ENCODE measurements around the gene NAPB.

NAPB gene

DNA sequence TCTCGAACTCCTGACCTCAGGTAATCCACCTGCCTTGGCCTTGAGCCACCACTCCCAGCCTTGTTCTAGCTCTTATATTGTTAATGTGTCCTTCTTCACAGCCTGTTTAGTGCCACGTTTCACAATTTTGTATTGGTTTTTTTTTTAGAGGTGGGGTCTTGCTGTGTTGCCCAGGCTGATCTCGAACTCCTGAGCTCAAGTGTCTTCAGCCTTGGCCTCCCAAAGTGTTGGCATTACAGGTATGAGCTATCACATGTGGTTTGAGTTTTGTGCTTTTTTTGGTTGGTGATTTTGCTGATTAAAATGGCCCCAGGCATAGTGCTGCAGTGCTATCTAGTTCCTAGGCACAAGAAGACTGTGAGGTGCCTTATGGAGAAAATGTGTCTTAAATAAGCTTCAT is 12.3 kb upstream of the NAPB start:
- DNase-seq (ENCODE audit: low spot score) = no peak
- in situ Hi-C loops (cut with MboI; ENCODE audit: low pct_unique_long_range_greater_than_20kb, low sequenced_read_pairs, unreplicated experiment) = no loop called here
- no peak for TF ChIP-seq CTCF (IDR thresholded peaks at IDR 0.05; ENCODE audit: extremely low read depth, insufficient read depth, missing control alignments)

DNA sequence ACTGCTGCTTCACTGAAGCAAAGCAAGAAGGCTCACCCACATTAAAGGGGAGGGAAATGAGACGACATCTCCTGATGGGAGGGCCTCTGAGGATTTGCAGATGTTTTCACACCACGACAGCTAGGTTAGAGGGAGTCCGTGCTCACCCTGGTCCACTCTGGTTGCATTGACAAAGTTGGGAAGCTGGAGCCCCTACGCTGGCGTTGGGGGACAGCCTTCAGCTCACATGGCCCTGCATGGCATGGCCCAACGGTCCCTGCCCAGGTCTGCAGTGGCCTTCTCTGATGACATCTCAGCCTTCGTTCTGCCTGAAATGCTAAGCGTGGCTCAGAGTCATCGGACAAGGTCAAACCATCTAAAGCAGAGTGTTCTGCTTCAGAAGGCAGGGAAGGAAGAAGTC is 3.8 kb upstream of the NAPB start:
- in situ Hi-C loops (cut with MboI; ENCODE audit: low pct_unique_long_range_greater_than_20kb, low sequenced_read_pairs, unreplicated experiment) = no loop called here
- DNase-seq (ENCODE audit: low spot score) = no peak
- TF ChIP-seq CTCF (IDR thresholded peaks at IDR 0.05; ENCODE audit: extremely low read depth, insufficient read depth, missing control alignments) = no peak

DNA sequence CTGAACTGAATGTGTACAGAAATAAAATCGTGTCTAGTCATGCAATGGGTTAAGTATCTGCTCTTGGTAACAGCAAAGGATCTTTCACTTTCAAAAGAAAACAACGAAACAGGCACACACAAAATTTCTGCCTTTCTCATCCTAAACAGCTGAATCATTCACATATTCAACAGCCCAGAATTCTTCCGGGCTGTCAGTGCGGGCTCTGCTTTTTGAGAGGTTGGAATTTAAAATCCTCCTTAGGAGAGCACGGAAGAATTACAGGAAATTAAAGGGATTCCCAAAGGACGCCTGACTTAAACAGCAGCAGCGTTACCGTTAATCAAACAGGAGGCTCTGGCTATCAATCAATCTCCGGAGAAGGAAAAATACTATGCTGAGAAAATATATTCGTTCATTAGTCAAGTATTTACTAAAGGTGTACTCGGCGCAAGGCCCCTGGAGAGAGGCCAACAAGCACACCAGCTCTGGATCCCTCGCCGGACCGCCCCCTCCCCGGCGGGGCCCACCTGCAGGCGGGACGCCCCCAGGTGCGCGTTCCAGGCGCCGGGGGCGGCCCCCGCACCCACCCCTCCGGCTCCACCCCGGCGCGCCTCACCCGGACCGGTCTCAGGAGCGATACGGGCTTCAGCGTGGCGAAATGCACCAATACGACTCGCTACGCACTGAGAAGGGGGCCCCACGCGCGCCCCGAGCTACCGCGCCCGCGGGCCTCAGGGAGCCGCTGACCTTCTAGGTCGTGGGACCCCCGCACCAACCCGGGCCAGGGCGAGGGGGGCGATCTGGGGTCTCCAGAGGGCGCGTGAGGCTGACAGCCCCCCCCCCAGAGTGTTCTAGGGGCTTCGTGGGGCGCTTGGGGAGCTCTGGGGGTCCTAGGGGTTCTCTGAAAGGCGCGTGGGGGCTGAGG is 1.0 kb downstream of the NAPB start:
- in situ Hi-C loops (cut with MboI; ENCODE audit: low pct_unique_long_range_greater_than_20kb, low sequenced_read_pairs, unreplicated experiment) = no loop called here
- TF ChIP-seq CTCF (IDR thresholded peaks at IDR 0.05; ENCODE audit: extremely low read depth, insufficient read depth, missing control alignments) = no peak
- DNase-seq (ENCODE audit: low spot score) = peak; percentile 58

DNA sequence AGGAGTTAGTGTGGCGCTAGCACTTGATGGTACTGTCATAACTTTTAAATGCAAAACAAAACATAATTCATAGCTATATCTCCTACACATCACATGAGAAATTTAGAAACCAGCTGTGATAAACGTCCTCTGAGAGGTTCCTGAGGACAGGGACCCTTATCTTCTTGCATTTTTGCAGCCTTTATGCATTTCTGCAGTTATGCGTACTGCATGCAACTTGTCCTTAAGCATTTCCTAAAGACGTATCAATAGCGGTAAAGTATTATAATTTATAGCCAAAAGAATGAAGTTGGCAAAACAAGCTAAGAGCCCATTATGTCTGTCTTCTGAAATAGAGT is 1.7 kb downstream of the NAPB start:
- in situ Hi-C loops (cut with MboI; ENCODE audit: low pct_unique_long_range_greater_than_20kb, low sequenced_read_pairs, unreplicated experiment) = no loop called here
- TF ChIP-seq CTCF (IDR thresholded peaks at IDR 0.05; ENCODE audit: extremely low read depth, insufficient read depth, missing control alignments) = no peak
- no peak for DNase-seq (ENCODE audit: low spot score)

- DNase-seq (ENCODE audit: low spot score) = no peak
- no peak for TF ChIP-seq CTCF (IDR thresholded peaks at IDR 0.05; ENCODE audit: extremely low read depth, insufficient read depth, missing control alignments)
- in situ Hi-C loops (cut with MboI; ENCODE audit: low pct_unique_long_range_greater_than_20kb, low sequenced_read_pairs, unreplicated experiment) = no loop called here
Observed at GRCh38 chr20:23417861-23418260, 3.4 kb downstream of the NAPB start.

- no peak for TF ChIP-seq CTCF (IDR thresholded peaks at IDR 0.05; ENCODE audit: extremely low read depth, insufficient read depth, missing control alignments)
- in situ Hi-C loops (cut with MboI; ENCODE audit: low pct_unique_long_range_greater_than_20kb, low sequenced_read_pairs, unreplicated experiment) = no loop called here
- no peak for DNase-seq (ENCODE audit: low spot score)
Observed at GRCh38 chr20:23415959-23416583, 5.2 kb downstream of the NAPB start.

Data from GM13977 (cell line).